ENCODE measurements around the gene IL17REL. TPM values are rescaled to one million over a fixed set of nuclear protein-coding genes. Genes with fewer than 3 reads are reported as not detected.

Gene IL17REL
- total and polyA plus RNA-seq, 2 of the 13 experiments (the other 11 are each of a cell fraction or from before 2014, with no cell fraction given): not detected

GRCh38 chr22:49951986-49952896, 60.3 kb downstream of the IL17REL start (continued):
- peak; percentile 82 for TF ChIP-seq RARA (CRISPR knock-in tag; IDR thresholded peaks at IDR 0.05)
- peak; percentile 70; the same call in 1 of the 2 replicates for TF ChIP-seq CBX5 (CRISPR knock-in tag; IDR thresholded peaks at IDR 0.05; ENCODE audit: borderline replicate concordance)
- TF ChIP-seq LCORL (IDR thresholded peaks at IDR 0.05): no peak
- peak; percentile 96 for TF ChIP-seq LCORL (CRISPR knock-in tag; IDR thresholded peaks at IDR 0.05)
- no peak for TF ChIP-seq TSC22D2 (CRISPR knock-in tag; IDR thresholded peaks at IDR 0.05; ENCODE audit: borderline replicate concordance)
- TF ChIP-seq ZNF160 (CRISPR knock-in tag; IDR thresholded peaks at IDR 0.05): 0 out of 2 replicates have a peak, but pooled peaks have one; percentile 42
- TF ChIP-seq PATZ1 (CRISPR knock-in tag; IDR thresholded peaks at IDR 0.05): peak; percentile 84
- TF ChIP-seq ZBTB7B (CRISPR knock-in tag; IDR thresholded peaks at IDR 0.05): peak; percentile 44; the same call in 1 of the 2 replicates
- TF ChIP-seq ZSCAN29 (CRISPR knock-in tag; conservative IDR thresholded peaks at IDR 0.05): 0 out of 2 replicates have a peak, but pooled peaks have one; percentile 32
- TF ChIP-seq ZFP91 (CRISPR knock-in tag; IDR thresholded peaks at IDR 0.05; ENCODE audit: borderline replicate concordance): peak; percentile 69
- TF ChIP-seq ZNF891 (CRISPR knock-in tag; IDR thresholded peaks at IDR 0.05): peak; percentile 77; the same call in 1 of the 2 replicates
- no peak for TF ChIP-seq ZNF503 (CRISPR knock-in tag; IDR thresholded peaks at IDR 0.05)
- no peak for TF ChIP-seq ZNF510 (CRISPR knock-in tag; IDR thresholded peaks at IDR 0.05; ENCODE audit: low read depth)
- TF ChIP-seq ZNF704 (CRISPR knock-in tag; IDR thresholded peaks at IDR 0.05; ENCODE audit: borderline replicate concordance): 0 out of 2 replicates have a peak, but pooled peaks have one; percentile 49
- TF ChIP-seq NONO (IDR thresholded peaks at IDR 0.05): no peak
- TF ChIP-seq NONO (CRISPR knock-in tag; conservative IDR thresholded peaks at IDR 0.05): 0 out of 2 replicates have a peak, but pooled peaks have one; percentile 39
- TF ChIP-seq FOXP1 (IDR thresholded peaks at IDR 0.05): 0 out of 2 replicates have a peak, but pooled peaks have one; percentile 54
- peak; percentile 62 for TF ChIP-seq FOXP1 (CRISPR knock-in tag; IDR thresholded peaks at IDR 0.05)
- peak; percentile 79; the same call in 1 of the 2 replicates for TF ChIP-seq TBX3 (IDR thresholded peaks at IDR 0.05; ENCODE audit: borderline replicate concordance)
- TF ChIP-seq RAD21 (CRISPR knock-in tag; IDR thresholded peaks at IDR 0.05): no peak
- no peak for TF ChIP-seq PPARG (CRISPR knock-in tag; conservative IDR thresholded peaks at IDR 0.05)

Data from HepG2 (cell line).